ENCODE data around the gene UTF1.

DNA sequence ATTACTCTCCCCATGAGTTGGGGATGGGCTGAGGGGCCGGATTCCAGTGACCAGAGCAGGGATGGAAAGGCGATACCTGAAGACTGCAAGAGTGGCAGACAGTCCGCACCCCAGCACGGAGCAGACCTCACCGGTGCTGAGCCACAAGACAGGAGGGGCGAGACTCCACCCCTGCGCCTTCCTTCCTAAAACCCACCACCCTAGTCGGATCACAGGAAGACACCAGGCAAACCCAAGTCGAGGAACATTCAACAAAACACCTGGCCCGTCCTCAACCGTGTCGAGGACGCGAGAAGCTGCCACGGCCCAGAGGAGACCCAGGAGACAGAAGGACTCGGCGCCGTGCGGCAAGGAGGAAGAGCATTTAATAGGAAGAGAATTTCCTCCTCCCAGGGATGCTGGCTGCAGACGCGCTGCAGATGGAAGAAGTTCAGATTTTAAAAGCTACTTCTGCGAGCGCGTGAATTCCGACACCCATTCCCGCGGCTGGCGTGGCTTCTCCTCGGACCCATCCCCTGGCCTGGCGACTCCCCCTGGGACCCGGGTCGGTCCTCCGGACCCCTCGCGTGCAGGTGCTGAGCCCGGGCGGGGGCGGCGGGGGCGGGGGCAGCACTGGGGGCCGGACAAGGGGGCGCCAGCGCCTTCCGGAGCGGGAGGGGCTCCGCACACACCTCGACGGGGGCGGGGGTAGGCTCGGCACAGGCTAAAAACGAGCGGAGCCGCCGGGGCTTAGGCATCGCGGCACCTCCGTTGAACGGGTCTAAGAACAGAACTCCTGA, 563 bp upstream of the UTF1 start:
- TF ChIP-seq EP300 (IDR thresholded peaks at IDR 0.05): no peak
- TF ChIP-seq, protein P1, sequence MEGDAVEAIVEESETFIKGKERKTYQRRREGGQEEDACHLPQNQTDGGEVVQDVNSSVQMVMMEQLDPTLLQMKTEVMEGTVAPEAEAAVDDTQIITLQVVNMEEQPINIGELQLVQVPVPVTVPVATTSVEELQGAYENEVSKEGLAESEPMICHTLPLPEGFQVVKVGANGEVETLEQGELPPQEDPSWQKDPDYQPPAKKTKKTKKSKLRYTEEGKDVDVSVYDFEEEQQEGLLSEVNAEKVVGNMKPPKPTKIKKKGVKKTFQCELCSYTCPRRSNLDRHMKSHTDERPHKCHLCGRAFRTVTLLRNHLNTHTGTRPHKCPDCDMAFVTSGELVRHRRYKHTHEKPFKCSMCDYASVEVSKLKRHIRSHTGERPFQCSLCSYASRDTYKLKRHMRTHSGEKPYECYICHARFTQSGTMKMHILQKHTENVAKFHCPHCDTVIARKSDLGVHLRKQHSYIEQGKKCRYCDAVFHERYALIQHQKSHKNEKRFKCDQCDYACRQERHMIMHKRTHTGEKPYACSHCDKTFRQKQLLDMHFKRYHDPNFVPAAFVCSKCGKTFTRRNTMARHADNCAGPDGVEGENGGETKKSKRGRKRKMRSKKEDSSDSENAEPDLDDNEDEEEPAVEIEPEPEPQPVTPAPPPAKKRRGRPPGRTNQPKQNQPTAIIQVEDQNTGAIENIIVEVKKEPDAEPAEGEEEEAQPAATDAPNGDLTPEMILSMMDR (IDR thresholded peaks at IDR 0.05): no peak

Measured in stomach (tissue), 4 donors.